Measurements from ENCODE around the gene PCDH9.

GRCh38 chr13:67238277-67238859 is 8.2 kb upstream of the PCDH9 start:
- TF ChIP-seq CTCF (conservative IDR thresholded peaks at IDR 0.05; ENCODE audit: low read length) (peak; percentile 72), EZH2phosphoT487 (IDR thresholded peaks at IDR 0.05; ENCODE audit: borderline replicate concordance) (no peak)

Measured in Loucy (cell line).